ENCODE results near the gene DNAH10.

The DNAH10 gene

GRCh38 chr12:123853396-123854070 lies 91.4 kb downstream of the DNAH10 start:
- H3K27me3 ChIP-seq (ENCODE audit: insufficient read depth, low read length) = 0 out of 2 replicates have a peak, but pooled peaks cover 4% of the 10 kb centered on the region
- no peaks in the 10 kb centered on the region for H3F3A ChIP-seq (ENCODE audit: insufficient read depth, low read length)
- H2AFZ ChIP-seq (ENCODE audit: low read length) = no peak overlapping the region
- no peaks in the 10 kb centered on the region for H3K9me3 ChIP-seq (ENCODE audit: low read length)
- no peaks in the 10 kb centered on the region for H4K20me1 ChIP-seq (ENCODE audit: insufficient read depth, low read length)
- H3K4me3 ChIP-seq (ENCODE audit: low read depth, low read length, poor library complexity, severe bottlenecking) = no peak overlapping the region
- TF ChIP-seq CTCF (IDR thresholded peaks at IDR 0.05; ENCODE audit: low read length) (no peak), EZH2 (IDR thresholded peaks at IDR 0.05; ENCODE audit: borderline replicate concordance, low read length) (no peak)
- H3K4me1 ChIP-seq (ENCODE audit: insufficient read depth, low read length, severe bottlenecking) = no peaks in the 10 kb centered on the region
- H3K79me2 ChIP-seq (ENCODE audit: insufficient read depth, low read length) = no peaks in the 10 kb centered on the region
- no peak overlapping the region for H3K27ac ChIP-seq (ENCODE audit: low read depth, low read length, poor library complexity, severe bottlenecking)
- H3K9ac ChIP-seq (ENCODE audit: low read length) = no peak overlapping the region
- H3K36me3 ChIP-seq (ENCODE audit: insufficient read depth, low read length) = no peaks in the 10 kb centered on the region
- H3K9me2 ChIP-seq (ENCODE audit: low read depth, low read length) = no peaks in the 10 kb centered on the region
- H3K4me2 ChIP-seq (ENCODE audit: low read length) = no peak overlapping the region

- H3K4me2 ChIP-seq (ENCODE audit: low read length) = no peak overlapping the region
- H3K79me2 ChIP-seq (ENCODE audit: insufficient read depth, low read length) = no peaks in the 10 kb centered on the region
- no peak overlapping the region for H3K9ac ChIP-seq (ENCODE audit: low read length)
- TF ChIP-seq CTCF (IDR thresholded peaks at IDR 0.05; ENCODE audit: low read length) (no peak), EZH2 (IDR thresholded peaks at IDR 0.05; ENCODE audit: borderline replicate concordance, low read length) (no peak)
- no peak overlapping the region for H3K27ac ChIP-seq (ENCODE audit: low read depth, low read length, poor library complexity, severe bottlenecking)
- H3K9me3 ChIP-seq (ENCODE audit: low read length) = no peaks in the 10 kb centered on the region
- H3K4me3 ChIP-seq (ENCODE audit: low read depth, low read length, poor library complexity, severe bottlenecking) = no peak overlapping the region
- no peaks in the 10 kb centered on the region for H3K9me2 ChIP-seq (ENCODE audit: low read depth, low read length)
- no peaks in the 10 kb centered on the region for H3F3A ChIP-seq (ENCODE audit: insufficient read depth, low read length)
- H4K20me1 ChIP-seq (ENCODE audit: insufficient read depth, low read length) = no peaks in the 10 kb centered on the region
- no peak overlapping the region for H2AFZ ChIP-seq (ENCODE audit: low read length)
- H3K36me3 ChIP-seq (ENCODE audit: insufficient read depth, low read length) = no peaks in the 10 kb centered on the region
- 0 out of 2 replicates have a peak, but pooled peaks cover under 1% of the 10 kb centered on the region for H3K27me3 ChIP-seq (ENCODE audit: insufficient read depth, low read length)
- no peaks in the 10 kb centered on the region for H3K4me1 ChIP-seq (ENCODE audit: insufficient read depth, low read length, severe bottlenecking)
These were observed 92.1 kb downstream of the DNAH10 start for GRCh38 chr12:123854232-123854631.

- Histone ChIP-seq H3K79me2 (ENCODE audit: insufficient read depth, low read length) (no peaks in the 10 kb centered on the region), H3K4me3 (ENCODE audit: low read depth, low read length, poor library complexity, severe bottlenecking) (no peak overlapping the region), H3K36me3 (ENCODE audit: insufficient read depth, low read length) (no peaks in the 10 kb centered on the region), H3K4me1 (ENCODE audit: insufficient read depth, low read length, severe bottlenecking) (no peaks in the 10 kb centered on the region), H3K27ac (ENCODE audit: low read depth, low read length, poor library complexity, severe bottlenecking) (no peak overlapping the region), H3F3A (ENCODE audit: insufficient read depth, low read length) (no peaks in the 10 kb centered on the region), H4K20me1 (ENCODE audit: insufficient read depth, low read length) (no peaks in the 10 kb centered on the region), H3K9ac (ENCODE audit: low read length) (no peak overlapping the region), H3K9me2 (ENCODE audit: low read depth, low read length) (no peaks in the 10 kb centered on the region), H3K9me3 (ENCODE audit: low read length) (no peaks in the 10 kb centered on the region), H3K27me3 (ENCODE audit: insufficient read depth, low read length) (no peaks in the 10 kb centered on the region), H3K4me2 (ENCODE audit: low read length) (no peak overlapping the region), H2AFZ (ENCODE audit: low read length) (no peak overlapping the region)
- TF ChIP-seq EZH2 (IDR thresholded peaks at IDR 0.05; ENCODE audit: borderline replicate concordance, low read length) (no peak), CTCF (IDR thresholded peaks at IDR 0.05; ENCODE audit: low read length) (no peak)
These were observed 92.8 kb downstream of the DNAH10 start for GRCh38 chr12:123854918-123855317.
